ENCODE measurements around the gene KRT34.
"Not testable (repeated sequence)": the region's sequence is repeated elsewhere in the genome, so short reads cannot be mapped to it uniquely, and the experiment has no call there.

Gene KRT34

GRCh38 chr17:41366070-41366469 lies 16.0 kb downstream of the KRT34 start:
- no peak for DNase-seq (ENCODE audit: low read depth)

- DNase-seq (ENCODE audit: low read depth), result no peak
These were observed 18.2 kb downstream of the KRT34 start for GRCh38 chr17:41363881-41364280.

- DNase-seq (ENCODE audit: low read depth), result peak; percentile 83
These were observed 21.7 kb downstream of the KRT34 start for GRCh38 chr17:41360296-41360995.

GRCh38 chr17:41354536-41354935 lies 27.6 kb downstream of the KRT34 start:
- no peak for DNase-seq (ENCODE audit: low read depth)

- DNase-seq (ENCODE audit: low read depth), result no peak
These were observed 29.3 kb downstream of the KRT34 start for GRCh38 chr17:41352597-41353366.

- DNase-seq (ENCODE audit: low read depth), result no peak
These were observed 30.9 kb downstream of the KRT34 start for GRCh38 chr17:41351177-41351576.

GRCh38 chr17:41350381-41350878 lies 31.7 kb downstream of the KRT34 start, which contains the start of gene KRT33A:
Gene KRT33A, minus strand, starts transcription at chr17:41350828. Its CDS starts 61 bp downstream, at chr17:41350767.
- DNase-seq (ENCODE audit: low read depth), result not testable (repeated sequence)

- no peak for DNase-seq (ENCODE audit: low read depth)
These were observed 34.0 kb downstream of the KRT34 start for GRCh38 chr17:41347869-41348760.

- not testable (repeated sequence) for DNase-seq (ENCODE audit: low read depth)
These were observed 35.7 kb downstream of the KRT34 start for GRCh38 chr17:41346421-41346820.

- no peak for DNase-seq (ENCODE audit: low read depth)
These were observed 36.1 kb downstream of the KRT34 start for GRCh38 chr17:41345992-41346391.

GRCh38 chr17:41343029-41343428 lies 39.1 kb downstream of the KRT34 start:
- no peak for DNase-seq (ENCODE audit: low read depth)

- DNase-seq (ENCODE audit: low read depth), result no peak
These were observed 40.9 kb downstream of the KRT34 start for GRCh38 chr17:41340934-41341861.

GRCh38 chr17:41340494-41340893 lies 41.6 kb downstream of the KRT34 start:
- no peak for DNase-seq (ENCODE audit: low read depth)

GRCh38 chr17:41339571-41340172 lies 42.4 kb downstream of the KRT34 start:
- DNase-seq (ENCODE audit: low read depth), result no peak

GRCh38 chr17:41338961-41339485 lies 43.1 kb downstream of the KRT34 start:
- DNase-seq (ENCODE audit: low read depth), result no peak

- DNase-seq (ENCODE audit: low read depth), result no peak
These were observed 46.4 kb downstream of the KRT34 start for GRCh38 chr17:41335747-41336146.

GRCh38 chr17:41334385-41335305 lies 47.5 kb downstream of the KRT34 start:
- DNase-seq (ENCODE audit: low read depth), result no peak

- DNase-seq (ENCODE audit: low read depth), result no peak
These were observed 48.3 kb downstream of the KRT34 start for GRCh38 chr17:41333836-41334235.

- DNase-seq (ENCODE audit: low read depth), result no peak
These were observed 49.0 kb downstream of the KRT34 start for GRCh38 chr17:41333098-41333497.

All from HS-27A (cell line).